Measurements from ENCODE around the gene GBE1.
"Not testable (repeated sequence)": the region's sequence is repeated elsewhere in the genome, so short reads cannot be mapped to it uniquely, and the experiment has no call there.

GBE1 gene

DNA sequence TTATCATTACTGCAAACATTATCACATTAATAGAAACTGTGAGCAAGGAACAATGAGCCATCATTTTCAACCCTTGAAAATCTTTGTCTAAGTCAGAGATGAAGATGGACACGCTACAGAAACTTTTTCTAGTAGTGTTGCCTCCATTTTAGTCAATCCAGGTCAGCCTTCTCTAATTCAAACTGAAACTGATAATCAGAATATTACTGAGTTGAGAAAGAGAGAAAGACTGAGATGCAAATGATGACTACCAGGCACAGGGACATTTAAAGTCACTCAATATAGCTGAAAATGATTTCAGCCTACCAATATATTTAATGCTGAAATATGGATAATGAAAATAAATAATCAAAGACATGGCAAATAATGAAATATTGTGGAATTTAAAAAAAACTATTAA, 261.4 kb downstream of the GBE1 start:
- no peak overlapping the region for H3K4me2 ChIP-seq (ENCODE audit: low read length)
- H3K27ac ChIP-seq: no peak overlapping the region
- no peak overlapping the region for H2AFZ ChIP-seq
- no peak for TF ChIP-seq CTCF (IDR thresholded peaks at IDR 0.05)
- no peaks in the 10 kb centered on the region for H3K79me2 ChIP-seq
- H3K9ac ChIP-seq: no peak overlapping the region
- H3K4me3 ChIP-seq (ENCODE audit: low read depth, low read length): no peak overlapping the region
- no peaks in the 10 kb centered on the region for H3K9me3 ChIP-seq (ENCODE audit: control insufficient read depth, low read length)
- no peaks in the 10 kb centered on the region for H3K27me3 ChIP-seq (ENCODE audit: control insufficient read depth, insufficient read depth, low read length)
- H3K36me3 ChIP-seq (ENCODE audit: control insufficient read depth, insufficient read depth, low read length): no peaks in the 10 kb centered on the region
- H3K4me1 ChIP-seq: peaks cover 6% of the 10 kb centered on the region

DNA sequence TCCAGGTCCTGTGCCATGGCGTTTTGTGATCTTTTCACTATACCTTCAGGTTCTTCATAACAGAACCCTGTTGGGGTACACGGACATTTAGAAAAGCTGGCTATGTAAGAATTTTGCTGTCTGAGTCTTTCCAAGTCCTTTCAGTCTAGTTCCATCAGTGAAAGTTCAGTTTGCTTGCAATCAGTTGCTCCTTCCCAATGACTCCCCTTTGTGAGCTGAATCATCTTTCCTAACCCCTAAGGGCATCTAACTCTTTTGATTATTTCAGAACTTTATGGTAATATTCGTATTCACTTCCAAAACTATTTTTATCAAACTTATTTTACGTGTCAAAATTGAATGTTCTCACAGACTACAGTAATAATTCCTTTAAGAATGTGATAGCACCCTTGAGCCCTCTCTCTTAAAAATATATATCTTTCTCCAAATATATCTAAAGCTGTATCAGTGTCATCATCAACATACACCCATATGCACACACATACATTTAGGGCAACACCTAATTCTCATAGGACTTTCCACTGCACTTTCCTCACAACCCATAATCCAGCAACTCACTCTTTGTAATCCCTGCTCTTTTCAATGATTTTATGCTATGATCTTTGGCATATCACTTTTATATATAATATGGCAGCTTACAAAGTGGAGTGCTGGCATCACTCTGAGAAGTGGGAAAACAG, 263.7 kb downstream of the GBE1 start:
- Histone ChIP-seq H3K27me3 (ENCODE audit: control insufficient read depth, insufficient read depth, low read length) (no peaks in the 10 kb centered on the region), H3K4me1 (peaks cover 6% of the 10 kb centered on the region), H3K4me3 (ENCODE audit: low read depth, low read length) (no peak overlapping the region), H3K9ac (no peak overlapping the region), H3K36me3 (ENCODE audit: control insufficient read depth, insufficient read depth, low read length) (no peaks in the 10 kb centered on the region), H3K27ac (no peak overlapping the region), H2AFZ (no peak overlapping the region), H3K9me3 (ENCODE audit: control insufficient read depth, low read length) (no peaks in the 10 kb centered on the region), H3K4me2 (ENCODE audit: low read length) (no peak overlapping the region), H3K79me2 (no peaks in the 10 kb centered on the region)
- no peak for TF ChIP-seq CTCF (IDR thresholded peaks at IDR 0.05)

- peaks cover 6% of the 10 kb centered on the region for H3K4me1 ChIP-seq
- TF ChIP-seq CTCF (IDR thresholded peaks at IDR 0.05): no peak
- no peaks in the 10 kb centered on the region for H3K27me3 ChIP-seq (ENCODE audit: control insufficient read depth, insufficient read depth, low read length)
- no peaks in the 10 kb centered on the region for H3K79me2 ChIP-seq
- no peaks in the 10 kb centered on the region for H3K9me3 ChIP-seq (ENCODE audit: control insufficient read depth, low read length)
- H3K27ac ChIP-seq: no peak overlapping the region
- H3K9ac ChIP-seq: no peak overlapping the region
- H3K4me2 ChIP-seq (ENCODE audit: low read length): no peak overlapping the region
- no peak overlapping the region for H3K4me3 ChIP-seq (ENCODE audit: low read depth, low read length)
- no peak overlapping the region for H2AFZ ChIP-seq
- no peaks in the 10 kb centered on the region for H3K36me3 ChIP-seq (ENCODE audit: control insufficient read depth, insufficient read depth, low read length)
Measured at GRCh38 chr3:81496407-81497104, 264.9 kb downstream of the GBE1 start.

GRCh38 chr3:81492471-81492870, 269.0 kb downstream of the GBE1 start:
- H3K27ac ChIP-seq; H3K4me2 ChIP-seq (ENCODE audit: low read length); H3K9me3 ChIP-seq (ENCODE audit: control insufficient read depth, low read length); H3K9ac ChIP-seq; H2AFZ ChIP-seq; H3K79me2 ChIP-seq; H3K36me3 ChIP-seq (ENCODE audit: control insufficient read depth, insufficient read depth, low read length); H3K27me3 ChIP-seq (ENCODE audit: control insufficient read depth, insufficient read depth, low read length); H3K4me3 ChIP-seq (ENCODE audit: low read depth, low read length); H3K4me1 ChIP-seq: not testable (repeated sequence)

- Histone ChIP-seq H3K36me3 (ENCODE audit: control insufficient read depth, insufficient read depth, low read length) (no peaks in the 10 kb centered on the region), H3K9ac (no peak overlapping the region), H3K4me1 (peaks cover 6% of the 10 kb centered on the region), H2AFZ (no peak overlapping the region), H3K27ac (no peak overlapping the region), H3K9me3 (ENCODE audit: control insufficient read depth, low read length) (no peaks in the 10 kb centered on the region), H3K4me3 (ENCODE audit: low read depth, low read length) (no peak overlapping the region), H3K79me2 (no peaks in the 10 kb centered on the region), H3K4me2 (ENCODE audit: low read length) (no peak overlapping the region), H3K27me3 (ENCODE audit: control insufficient read depth, insufficient read depth, low read length) (no peaks in the 10 kb centered on the region)
- no peak for TF ChIP-seq CTCF (IDR thresholded peaks at IDR 0.05)
Measured at GRCh38 chr3:81492040-81492439, 269.4 kb downstream of the GBE1 start.

Data from parathyroid adenoma (tissue), 2 donors.